ENCODE measurements around the gene GMDS.

Gene GMDS

GRCh38 chr6:1832844-1833787 is 412.3 kb downstream of the GMDS start:
- no peak for DNase-seq (ENCODE audit: low read depth, low spot score)

- no peak for DNase-seq (ENCODE audit: low read depth, low spot score)
These were observed 413.0 kb downstream of the GMDS start for GRCh38 chr6:1832358-1832757.

- no peak for DNase-seq (ENCODE audit: low read depth, low spot score)
These were observed 417.2 kb downstream of the GMDS start for GRCh38 chr6:1827984-1828793.

GRCh38 chr6:1825926-1826325 is 419.5 kb downstream of the GMDS start:
- DNase-seq (ENCODE audit: low read depth, low spot score) = no peak

GRCh38 chr6:1825277-1825676 is 420.1 kb downstream of the GMDS start:
- DNase-seq (ENCODE audit: low read depth, low spot score) = no peak

- no peak for DNase-seq (ENCODE audit: low read depth, low spot score)
These were observed 423.8 kb downstream of the GMDS start for GRCh38 chr6:1821513-1822183.

GRCh38 chr6:1821164-1821512 is 424.3 kb downstream of the GMDS start:
- no peak for DNase-seq (ENCODE audit: low read depth, low spot score)

GRCh38 chr6:1820714-1821113 is 424.7 kb downstream of the GMDS start:
- DNase-seq (ENCODE audit: low read depth, low spot score) = no peak

GRCh38 chr6:1820165-1820564 is 425.2 kb downstream of the GMDS start:
- DNase-seq (ENCODE audit: low read depth, low spot score) = no peak

GRCh38 chr6:1819007-1819406 is 426.4 kb downstream of the GMDS start:
- DNase-seq (ENCODE audit: low read depth, low spot score) = no peak

- no peak for DNase-seq (ENCODE audit: low read depth, low spot score)
These were observed 428.2 kb downstream of the GMDS start for GRCh38 chr6:1817033-1817761.

- no peak for DNase-seq (ENCODE audit: low read depth, low spot score)
These were observed 429.5 kb downstream of the GMDS start for GRCh38 chr6:1815827-1816452.

- DNase-seq (ENCODE audit: low read depth, low spot score) = no peak
These were observed 431.1 kb downstream of the GMDS start for GRCh38 chr6:1814279-1814678.

- no peak for DNase-seq (ENCODE audit: low read depth, low spot score)
These were observed 432.9 kb downstream of the GMDS start for GRCh38 chr6:1812487-1812886.

- DNase-seq (ENCODE audit: low read depth, low spot score) = no peak
These were observed 433.4 kb downstream of the GMDS start for GRCh38 chr6:1812034-1812433.

GRCh38 chr6:1810880-1811279 is 434.5 kb downstream of the GMDS start:
- no peak for DNase-seq (ENCODE audit: low read depth, low spot score)

- DNase-seq (ENCODE audit: low read depth, low spot score) = no peak
These were observed 436.0 kb downstream of the GMDS start for GRCh38 chr6:1809291-1809988.

GRCh38 chr6:1806935-1807334 is 438.5 kb downstream of the GMDS start:
- no peak for DNase-seq (ENCODE audit: low read depth, low spot score)

- DNase-seq (ENCODE audit: low read depth, low spot score) = no peak
These were observed 442.7 kb downstream of the GMDS start for GRCh38 chr6:1802491-1803395.

Data from brain pericyte (primary cell).